Vagina (tissue), 2 donors: ENCODE measurements around the gene ZGLP1.

ENCODE experiments used
- CTCF ChIP-seq, 3 experiments: fragments of 450-650 bp in 2 of 3; fragments of 200-600 bp in 1 of 3; sonication (generic) in 1 of 3; IDR thresholded peaks; one replicate each; pipeline ENCODE4 v1.5.1; 2017 to 2019; ENCODE audit warnings: antibody characterized with exemption in 3 of 3, mild to moderate bottlenecking in 2 of 3, moderate library complexity in 2 of 3
- POLR2A ChIP-seq, 2 donors: fragments of 450-650 bp; IDR thresholded peaks; one replicate each; pipeline ENCODE4 v1.6.1; 2017; ENCODE audit warnings: antibody characterized with exemption in 2 of 2, mild to moderate bottlenecking in 2 of 2, moderate library complexity in 2 of 2
- POLR2AphosphoS5 ChIP-seq, 2 donors: sonication (generic); formaldehyde crosslinking; IDR thresholded peaks; one replicate each; pipeline ENCODE4 v1.9.0; 2017; ENCODE audit warnings: antibody characterized with exemption in 2 of 2, mild to moderate bottlenecking in 2 of 2, low read depth in 1 of 2; ENCODE audit not compliant: insufficient read depth in 1 of 2

- TF ChIP-seq POLR2A (IDR thresholded peaks at IDR 0.05) (no peak), POLR2AphosphoS5 (IDR thresholded peaks at IDR 0.05; ENCODE audit: insufficient read depth in 1 of 2, low read depth in 1 of 2) (no peak), CTCF (IDR thresholded peaks at IDR 0.05) (no peak)
These were observed 24.4 kb upstream of the ZGLP1 start for GRCh38 chr19:10333758-10334587.
